ENCODE measurements around the gene CNTNAP2.

The CNTNAP2 gene

GRCh38 chr7:147474862-147475261 lies 1358.3 kb downstream of the CNTNAP2 start:
- TF ChIP-seq SUZ12 (IDR thresholded peaks at IDR 0.05) (no peak), CTBP1 (IDR thresholded peaks at IDR 0.05; ENCODE audit: borderline replicate concordance) (no peak), FOXK2 (IDR thresholded peaks at IDR 0.05) (no peak)
- CTCF ChIA-PET: interaction anchor here (0.6 kb wide), 1 partner anchor 395 kb away, joined by 4 read pairs; no protein-coding TSS in a partner anchor
- DNase-seq (ENCODE audit: extremely low spot score): no peak
- POLR2A ChIA-PET: no interaction called here

DNA sequence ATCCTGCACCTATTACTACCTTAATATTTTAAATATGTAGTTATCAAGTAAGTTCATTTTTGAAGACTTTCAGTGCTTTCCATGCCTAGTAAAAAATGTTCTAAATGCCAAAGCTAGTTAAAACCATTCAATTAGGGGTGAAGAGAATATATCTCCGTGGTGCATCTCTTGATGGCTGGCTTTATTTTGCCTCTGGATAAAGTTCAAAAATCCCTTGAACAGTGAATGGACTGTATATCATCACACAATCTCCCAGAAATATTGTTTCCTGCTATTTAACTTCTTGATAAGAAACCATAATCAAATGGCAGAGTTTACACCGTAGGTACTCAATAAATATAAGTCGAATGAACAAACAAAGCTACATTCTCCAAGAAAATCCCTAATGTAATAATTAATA lies 1360.9 kb downstream of the CNTNAP2 start:
- ChIA-PET POLR2A (no interaction called here), CTCF (interaction anchor here (0.8 kb wide), 1 partner anchor 1928 kb away, joined by 3 read pairs; no protein-coding TSS in a partner anchor)
- no peak for TF ChIP-seq CTBP1 (IDR thresholded peaks at IDR 0.05; ENCODE audit: borderline replicate concordance)
- no peak for TF ChIP-seq ZNF384 (IDR thresholded peaks at IDR 0.05)
- TF ChIP-seq L3MBTL2 (conservative IDR thresholded peaks at IDR 0.05): no peak
- no peak for TF ChIP-seq HDGF (IDR thresholded peaks at IDR 0.05; ENCODE audit: borderline replicate concordance)
- TF ChIP-seq NFRKB (IDR thresholded peaks at IDR 0.05): no peak
- no peak for TF ChIP-seq SP1 (IDR thresholded peaks at IDR 0.05)
- no peak for TF ChIP-seq FOXK2 (IDR thresholded peaks at IDR 0.05)
- TF ChIP-seq SUZ12 (IDR thresholded peaks at IDR 0.05): no peak
- TF ChIP-seq TARDBP (IDR thresholded peaks at IDR 0.05): no peak
- no peak for TF ChIP-seq PKNOX1 (IDR thresholded peaks at IDR 0.05)
- TF ChIP-seq BHLHE40 (IDR thresholded peaks at IDR 0.05; ENCODE audit: borderline replicate concordance): no peak
- no peak for TF ChIP-seq FOXM1 (IDR thresholded peaks at IDR 0.05; ENCODE audit: borderline replicate concordance)
- TF ChIP-seq LEF1 (IDR thresholded peaks at IDR 0.05; ENCODE audit: borderline replicate concordance): no peak
- no peak for TF ChIP-seq ELF4 (IDR thresholded peaks at IDR 0.05)
- no peak for TF ChIP-seq ARNT (IDR thresholded peaks at IDR 0.05)
- TF ChIP-seq FOXA1 (IDR thresholded peaks at IDR 0.05): no peak
- DNase-seq (ENCODE audit: extremely low spot score): no peak

- TF ChIP-seq L3MBTL2 (conservative IDR thresholded peaks at IDR 0.05) (no peak), CTBP1 (IDR thresholded peaks at IDR 0.05; ENCODE audit: borderline replicate concordance) (no peak), BHLHE40 (IDR thresholded peaks at IDR 0.05; ENCODE audit: borderline replicate concordance) (no peak), FOXM1 (IDR thresholded peaks at IDR 0.05; ENCODE audit: borderline replicate concordance) (no peak), ARNT (IDR thresholded peaks at IDR 0.05) (no peak), FOXK2 (IDR thresholded peaks at IDR 0.05) (no peak), SUZ12 (IDR thresholded peaks at IDR 0.05) (no peak)
- ChIA-PET POLR2A (no interaction called here), CTCF (no interaction called here)
- DNase-seq (ENCODE audit: extremely low spot score): no peak
Observed at GRCh38 chr7:147478796-147479195, 1362.2 kb downstream of the CNTNAP2 start.

DNA sequence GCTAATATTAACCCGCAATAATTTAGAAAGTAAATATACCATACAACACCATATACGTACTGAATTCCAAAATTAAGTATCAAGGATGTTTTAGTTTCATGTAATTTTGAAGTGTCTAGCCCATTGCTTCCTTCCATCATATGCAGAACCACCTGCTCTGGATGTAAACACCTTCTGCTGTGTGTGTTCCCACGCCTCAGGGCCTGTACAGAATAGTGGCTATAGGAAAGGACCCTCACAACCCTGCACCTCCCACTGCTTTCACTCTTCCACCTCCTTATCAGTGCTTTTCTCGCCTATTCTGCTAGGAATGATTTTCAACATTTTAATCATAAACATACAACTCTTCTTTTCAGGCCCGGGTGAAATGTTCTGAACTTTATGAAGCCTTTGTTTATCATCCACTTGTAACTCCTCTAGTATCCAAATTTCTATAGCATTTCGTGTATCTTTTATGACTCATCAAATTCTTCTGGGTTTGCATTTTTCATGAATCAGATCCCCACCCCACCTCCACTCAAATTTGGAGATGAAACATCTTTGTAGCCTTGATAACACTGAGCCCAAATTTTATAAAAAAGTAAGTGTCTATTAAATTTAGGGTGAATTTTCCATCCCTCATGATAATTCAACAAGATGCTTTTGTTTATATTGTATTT lies 1367.2 kb downstream of the CNTNAP2 start:
- ChIA-PET POLR2A (no interaction called here), CTCF (no interaction called here)
- TF ChIP-seq CTBP1 (IDR thresholded peaks at IDR 0.05; ENCODE audit: borderline replicate concordance) (no peak), FOXA1 (IDR thresholded peaks at IDR 0.05) (no peak), PKNOX1 (IDR thresholded peaks at IDR 0.05) (no peak), SUZ12 (IDR thresholded peaks at IDR 0.05) (no peak)
- DNase-seq (ENCODE audit: extremely low spot score): no peak

DNA sequence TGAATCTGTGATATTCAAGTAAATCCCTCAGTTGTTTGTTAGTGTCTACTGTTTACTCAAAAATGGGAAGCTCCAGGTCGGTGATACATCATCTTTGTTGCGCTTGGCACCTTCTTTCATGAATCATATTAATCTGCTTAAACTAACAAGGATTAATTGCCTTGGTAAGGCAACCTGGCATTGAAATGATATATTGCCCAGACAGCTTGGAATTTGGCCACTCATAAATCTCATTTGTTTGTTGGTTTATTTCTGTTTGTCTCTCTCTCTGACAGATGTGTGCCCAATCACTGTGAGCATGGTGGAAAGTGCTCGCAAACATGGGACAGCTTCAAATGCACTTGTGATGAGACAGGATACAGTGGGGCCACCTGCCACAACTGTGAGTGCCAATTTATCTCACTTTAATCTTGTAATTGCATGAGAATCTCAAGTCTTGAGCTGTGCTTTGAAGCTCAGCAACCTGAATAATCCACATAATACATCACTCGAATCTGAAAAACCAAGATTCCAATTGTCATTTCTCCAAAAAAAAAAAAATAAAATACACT lies 1369.1 kb downstream of the CNTNAP2 start:
- no peak for DNase-seq (ENCODE audit: extremely low spot score)
- CTCF ChIA-PET: interaction anchor here (0.6 kb wide), 1 partner anchor 162 kb away, joined by 6 read pairs; no protein-coding TSS in a partner anchor
- TF ChIP-seq FOXA1 (IDR thresholded peaks at IDR 0.05): no peak
- TF ChIP-seq TARDBP (IDR thresholded peaks at IDR 0.05): no peak
- 0 out of 2 replicates have a peak, but pooled peaks have one; percentile 30 for TF ChIP-seq PKNOX1 (IDR thresholded peaks at IDR 0.05)
- no peak for TF ChIP-seq L3MBTL2 (conservative IDR thresholded peaks at IDR 0.05)
- TF ChIP-seq ZNF384 (IDR thresholded peaks at IDR 0.05): no peak
- TF ChIP-seq LEF1 (IDR thresholded peaks at IDR 0.05; ENCODE audit: borderline replicate concordance): no peak
- no peak for TF ChIP-seq CTBP1 (IDR thresholded peaks at IDR 0.05; ENCODE audit: borderline replicate concordance)

DNA sequence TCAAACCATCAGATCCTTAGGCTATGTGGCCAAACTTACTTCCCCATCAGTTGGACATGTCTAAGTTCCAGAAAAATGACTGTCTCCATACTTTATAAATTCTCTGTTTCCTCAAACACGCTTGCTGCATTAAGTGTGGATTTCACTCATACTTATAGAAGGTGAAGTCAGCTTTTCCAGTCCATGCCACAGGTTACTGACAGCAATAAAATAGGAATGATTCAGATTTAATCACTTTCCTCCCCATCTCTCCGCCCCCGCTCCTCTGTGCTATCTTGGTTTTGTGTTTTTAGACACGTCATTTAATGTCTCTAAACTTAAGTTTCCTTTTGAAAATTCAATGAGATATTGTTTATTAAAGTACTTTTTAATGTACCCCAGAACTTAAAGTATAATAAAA lies 1376.0 kb downstream of the CNTNAP2 start:
- TF ChIP-seq PKNOX1 (IDR thresholded peaks at IDR 0.05) (no peak), ARNT (IDR thresholded peaks at IDR 0.05) (no peak), ELF4 (IDR thresholded peaks at IDR 0.05) (no peak)
- no peak for DNase-seq (ENCODE audit: extremely low spot score)
- ChIA-PET POLR2A (no interaction called here), CTCF (no interaction called here)

More for the DNA sequence above, 1369.1 kb downstream of the CNTNAP2 start:
- POLR2A ChIA-PET: no interaction called here
